Measurements from ENCODE around the gene TMEM178B. TPM values are rescaled to one million over a fixed set of nuclear protein-coding genes. Genes with fewer than 3 reads are reported as not detected.

Gene TMEM178B
- total RNA-seq, 2 donors from 2014 or later, result 1.7 to 4.1 TPM

- H3K4me3 ChIP-seq (ENCODE audit: low read length), result no peak overlapping the region
- Mint-ChIP-seq H3K36me3 (ENCODE audit: low read depth) (no peaks in the 10 kb centered on the region), H3K4me1 (peaks cover 10% of the 10 kb centered on the region), H3K9me3 (no peaks in the 10 kb centered on the region), H3K4me3 (no peak overlapping the region), H3K27ac (no peak overlapping the region), H3K27me3 (ENCODE audit: insufficient read depth) (peaks cover 3% of the 10 kb centered on the region)
- H3K27me3 ChIP-seq (ENCODE audit: control insufficient read depth, insufficient read depth, low read length, poor library complexity, severe bottlenecking), result peaks cover 4% of the 10 kb centered on the region
- H3K36me3 ChIP-seq (ENCODE audit: control insufficient read depth, insufficient read depth, low read length), result no peaks in the 10 kb centered on the region
- no peak for DNase-seq
- no peak overlapping the region for H3K27ac ChIP-seq (ENCODE audit: low read depth, low read length)
- H3K9ac ChIP-seq (ENCODE audit: extremely low read depth, low read length, poor library complexity, severe bottlenecking), result no peak overlapping the region
- 54 to 60% methylated on average over 2 of the region's 2 CpGs for WGBS, 2 experiments (ENCODE audit: insufficient coverage in 1 of 2, insufficient read length in 1 of 2)
- no peaks in the 10 kb centered on the region for H3K4me1 ChIP-seq (ENCODE audit: control insufficient read depth, insufficient read depth, low read length)
- no peaks in the 10 kb centered on the region for H3K9me3 ChIP-seq (ENCODE audit: control insufficient read depth, low read length)
- no peak for TF ChIP-seq CTCF (conservative IDR thresholded peaks at IDR 0.05)
Observed at GRCh38 chr7:141295367-141295895, 221.6 kb downstream of the TMEM178B start.

GRCh38 chr7:141300816-141301215, 227.0 kb downstream of the TMEM178B start:
- Histone ChIP-seq H3K4me3 (ENCODE audit: low read length) (no peak overlapping the region), H3K4me1 (ENCODE audit: control insufficient read depth, insufficient read depth, low read length) (no peaks in the 10 kb centered on the region), H3K27ac (ENCODE audit: low read depth, low read length) (no peak overlapping the region), H3K36me3 (ENCODE audit: control insufficient read depth, insufficient read depth, low read length) (no peaks in the 10 kb centered on the region), H3K9me3 (ENCODE audit: control insufficient read depth, low read length) (no peaks in the 10 kb centered on the region), H3K9ac (ENCODE audit: extremely low read depth, low read length, poor library complexity, severe bottlenecking) (no peak overlapping the region), H3K27me3 (ENCODE audit: control insufficient read depth, insufficient read depth, low read length, poor library complexity, severe bottlenecking) (no peaks in the 10 kb centered on the region)
- Mint-ChIP-seq H3K4me3 (no peak overlapping the region), H3K27ac (no peak overlapping the region), H3K9me3 (no peaks in the 10 kb centered on the region), H3K27me3 (ENCODE audit: insufficient read depth) (no peaks in the 10 kb centered on the region), H3K36me3 (ENCODE audit: low read depth) (no peaks in the 10 kb centered on the region), H3K4me1 (no peaks in the 10 kb centered on the region)
- WGBS, 2 experiments (ENCODE audit: insufficient coverage in 1 of 2, insufficient read length in 1 of 2), result 91 to 92% methylated on average over 2 of the region's 2 CpGs
- DNase-seq, result no peak
- TF ChIP-seq CTCF (conservative IDR thresholded peaks at IDR 0.05), result no peak

GRCh38 chr7:141301544-141301943, 227.7 kb downstream of the TMEM178B start:
- WGBS, 2 experiments (ENCODE audit: insufficient coverage in 1 of 2, insufficient read length in 1 of 2), result 85 to 100% methylated on average over 4 to 8 of the region's 8 CpGs
- no peak overlapping the region for H3K27ac Mint-ChIP-seq
- no peak for DNase-seq
- H3K4me1 Mint-ChIP-seq, result no peaks in the 10 kb centered on the region
- no peak for TF ChIP-seq CTCF (conservative IDR thresholded peaks at IDR 0.05)
- Histone ChIP-seq H3K36me3 (ENCODE audit: control insufficient read depth, insufficient read depth, low read length) (no peaks in the 10 kb centered on the region), H3K9ac (ENCODE audit: extremely low read depth, low read length, poor library complexity, severe bottlenecking) (no peak overlapping the region), H3K27ac (ENCODE audit: low read depth, low read length) (no peak overlapping the region), H3K4me1 (ENCODE audit: control insufficient read depth, insufficient read depth, low read length) (no peaks in the 10 kb centered on the region), H3K4me3 (ENCODE audit: low read length) (no peak overlapping the region), H3K27me3 (ENCODE audit: control insufficient read depth, insufficient read depth, low read length, poor library complexity, severe bottlenecking) (no peaks in the 10 kb centered on the region), H3K9me3 (ENCODE audit: control insufficient read depth, low read length) (no peaks in the 10 kb centered on the region)
- no peaks in the 10 kb centered on the region for H3K9me3 Mint-ChIP-seq
- H3K27me3 Mint-ChIP-seq (ENCODE audit: insufficient read depth), result no peaks in the 10 kb centered on the region
- H3K4me3 Mint-ChIP-seq, result no peak overlapping the region
- no peaks in the 10 kb centered on the region for H3K36me3 Mint-ChIP-seq (ENCODE audit: low read depth)
